Gastrocnemius medialis (tissue), 4 donors: ENCODE data around the gene HES7.

Experiments
- POLR2A ChIP-seq, 2 donors: fragments of 450-650 bp; IDR thresholded peaks; one replicate each; pipeline ENCODE4 v1.6.1; 2017; ENCODE audit warnings: antibody characterized with exemption in 2 of 2, mild to moderate bottlenecking in 2 of 2, moderate library complexity in 2 of 2
- TF ChIP-seq, protein P1 (sequence below), 5 experiments: fragments of 450-650 bp in 3 of 5; fragments of 200-600 bp in 2 of 5; sonication (generic) in 2 of 5; IDR thresholded peaks in 4 of 5; conservative IDR thresholded peaks in 1 of 5; 1 replicate in 4 of 5; 2 replicates in 1 of 5; pipeline ENCODE4 v1.5.1; 2016 to 2019; ENCODE audit warnings: antibody characterized with exemption in 5 of 5, mild to moderate bottlenecking in 3 of 5, moderate library complexity in 3 of 5

DNA sequence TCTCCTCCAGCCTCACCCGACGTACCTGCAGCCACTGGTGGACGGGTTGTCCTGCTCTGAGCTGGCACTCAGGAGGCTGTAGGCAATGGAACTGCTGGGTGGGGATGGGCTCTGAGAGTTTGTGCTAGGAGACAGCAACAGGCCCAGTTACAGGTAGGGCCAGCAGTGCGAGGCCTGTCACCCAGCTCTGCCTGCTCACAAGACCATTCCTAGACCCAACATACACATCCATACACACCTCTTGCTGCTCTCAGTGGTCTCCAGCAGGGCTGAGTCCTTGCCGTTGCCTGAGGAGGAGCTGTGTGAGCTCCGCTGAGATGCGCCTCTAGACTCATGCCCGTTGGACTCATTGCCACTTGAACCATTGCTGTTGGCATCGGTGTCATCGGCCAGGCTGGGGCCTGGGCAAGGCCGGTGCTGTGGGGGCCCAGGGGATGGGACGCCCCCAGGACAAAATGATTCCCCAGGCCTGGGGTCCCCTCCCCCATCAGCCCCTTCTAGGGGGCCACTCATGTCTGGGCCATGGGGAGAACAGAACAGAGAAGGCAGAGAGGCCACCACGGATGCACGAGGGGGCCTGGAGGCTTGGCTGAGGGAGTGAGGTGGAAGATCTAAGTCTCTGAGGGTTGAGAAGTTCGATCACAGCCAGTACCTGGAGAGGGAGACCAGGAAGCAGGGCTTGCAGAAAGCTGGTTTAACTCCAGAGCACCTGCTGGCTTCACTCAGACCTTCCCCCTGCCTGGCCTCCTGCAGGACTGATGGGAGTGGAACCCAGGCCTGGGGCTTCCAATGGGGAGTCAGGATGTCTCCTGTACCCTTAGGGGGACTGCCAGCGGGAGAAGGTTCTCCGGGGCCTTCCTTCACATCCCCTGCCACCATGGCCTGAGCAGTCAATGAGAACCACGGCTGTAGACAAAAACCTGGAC lies 26.6 kb upstream of the HES7 start:
- TF ChIP-seq, protein P1, sequence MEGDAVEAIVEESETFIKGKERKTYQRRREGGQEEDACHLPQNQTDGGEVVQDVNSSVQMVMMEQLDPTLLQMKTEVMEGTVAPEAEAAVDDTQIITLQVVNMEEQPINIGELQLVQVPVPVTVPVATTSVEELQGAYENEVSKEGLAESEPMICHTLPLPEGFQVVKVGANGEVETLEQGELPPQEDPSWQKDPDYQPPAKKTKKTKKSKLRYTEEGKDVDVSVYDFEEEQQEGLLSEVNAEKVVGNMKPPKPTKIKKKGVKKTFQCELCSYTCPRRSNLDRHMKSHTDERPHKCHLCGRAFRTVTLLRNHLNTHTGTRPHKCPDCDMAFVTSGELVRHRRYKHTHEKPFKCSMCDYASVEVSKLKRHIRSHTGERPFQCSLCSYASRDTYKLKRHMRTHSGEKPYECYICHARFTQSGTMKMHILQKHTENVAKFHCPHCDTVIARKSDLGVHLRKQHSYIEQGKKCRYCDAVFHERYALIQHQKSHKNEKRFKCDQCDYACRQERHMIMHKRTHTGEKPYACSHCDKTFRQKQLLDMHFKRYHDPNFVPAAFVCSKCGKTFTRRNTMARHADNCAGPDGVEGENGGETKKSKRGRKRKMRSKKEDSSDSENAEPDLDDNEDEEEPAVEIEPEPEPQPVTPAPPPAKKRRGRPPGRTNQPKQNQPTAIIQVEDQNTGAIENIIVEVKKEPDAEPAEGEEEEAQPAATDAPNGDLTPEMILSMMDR (IDR thresholded peaks at IDR 0.05 in 4 of 5, conservative IDR thresholded peaks at IDR 0.05 in 1 of 5): no peak
- TF ChIP-seq POLR2A (IDR thresholded peaks at IDR 0.05): no peak
